Hepatocyte (in vitro differentiated cells): Measurements from ENCODE around the gene ROR2. TPM values are rescaled to one million over a fixed set of nuclear protein-coding genes. Genes with fewer than 3 reads are reported as not detected.

Experiments
- DNase-seq: peaks from one replicate; pipeline ENCODE4 v3.0.0-alpha.2; 2016; ENCODE audit warnings: low spot score
- H2AFZ ChIP-seq: fragments of 200-600 bp; sonication (generic); 2 replicates; pipeline ENCODE4 v1.6.0; 2016; ENCODE audit warnings: antibody characterized with exemption, mild to moderate bottlenecking
- H3K27ac ChIP-seq: fragments of 200-600 bp; sonication (generic); 2 replicates; pipeline ENCODE4 v1.5.1; 2016; ENCODE audit warnings: mild to moderate bottlenecking
- H3K27me3 ChIP-seq: fragments of 200-600 bp; sonication (generic); 2 replicates; pipeline ENCODE4 v1.6.1; 2016
- H3K36me3 ChIP-seq: fragments of 200-600 bp; sonication (generic); replicated peaks from 2 replicates; pipeline ENCODE4 v1.5.1; 2016; ENCODE audit warnings: low read depth; ENCODE audit not compliant: insufficient read depth
- H3K4me1 ChIP-seq: fragments of 200-600 bp; sonication (generic); 2 replicates; pipeline ENCODE4 v1.5.1; 2016; ENCODE audit warnings: mild to moderate bottlenecking, moderate library complexity; ENCODE audit not compliant: insufficient read depth
- H3K4me2 ChIP-seq: fragments of 200-600 bp; sonication (generic); 2 replicates; pipeline ENCODE4 v1.6.0; 2016
- H3K4me3 ChIP-seq: fragments of 200-600 bp; sonication (generic); 2 replicates; pipeline ENCODE4 v1.5.1; 2016; ENCODE audit warnings: mild to moderate bottlenecking
- H3K79me2 ChIP-seq: fragments of 200-600 bp; sonication (generic); 2 replicates; pipeline ENCODE4 v1.6.0; 2017; ENCODE audit warnings: mild to moderate bottlenecking
- H3K9me2 ChIP-seq: fragments of 200-600 bp; sonication (generic); replicated peaks from 2 replicates; pipeline ENCODE4 v1.6.0; 2017; ENCODE audit warnings: mild to moderate bottlenecking; ENCODE audit not compliant: insufficient read depth
- H3K9me3 ChIP-seq: fragments of 200-600 bp; sonication (generic); 2 replicates; pipeline ENCODE4 v1.5.1; 2016; ENCODE audit warnings: low read depth, mild to moderate bottlenecking
- H4K20me1 ChIP-seq: fragments of 200-600 bp; sonication (generic); 2 replicates; pipeline ENCODE4 v1.6.0; 2016; ENCODE audit warnings: mild to moderate bottlenecking; ENCODE audit not compliant: insufficient read depth, poor library complexity, severe bottlenecking
- EZH2 ChIP-seq: fragments of 200-600 bp; sonication (generic); IDR thresholded peaks from 2 replicates; pipeline ENCODE4 v1.6.1; 2016; ENCODE audit warnings: antibody characterized with exemption, mild to moderate bottlenecking, borderline replicate concordance
- EZH2phosphoT487 ChIP-seq: fragments of 200-600 bp; sonication (generic); IDR thresholded peaks from one replicate; pipeline ENCODE4 v1.6.1; 2018; ENCODE audit warnings: antibody characterized with exemption, mild to moderate bottlenecking, low read depth, moderate library complexity; ENCODE audit not compliant: unreplicated experiment, severe bottlenecking
- WGBS: methylation state at CpG from one replicate; pipeline ENCODE4 v1.1.6; 2016; ENCODE audit warnings: low lambda C conversion rate; ENCODE audit errors: missing lambda C conversion rate; 5-methylcytosine and 5-hydroxymethylcytosine counted together
- polyA plus RNA-seq: library from polyadenylated mRNA; unstranded; fragments of >200 nt; fragmentation: Nextera tagmentation; extraction: Ambion mirVana; gene quantifications from 2 replicates; pipeline ENCODE4 v1.2.1, GENCODE V29; 2016
- total RNA-seq: library from RNA; depleted of rRNA; stranded (reverse); fragments of >200 nt; gene quantifications from 2 replicates; pipeline ENCODE4 v1.2.3, GENCODE V29; 2014
- TF ChIP-seq, protein P1 (sequence below): fragments of 200-600 bp; sonication (generic); IDR thresholded peaks from 2 replicates; pipeline ENCODE4 v1.5.1; 2016; ENCODE audit warnings: antibody characterized with exemption, mild to moderate bottlenecking; ENCODE audit not compliant: poor library complexity

ROR2 gene
- total and polyA plus RNA-seq, 2 experiments from 2014 or later: 25.6 to 29.5 TPM

DNA sequence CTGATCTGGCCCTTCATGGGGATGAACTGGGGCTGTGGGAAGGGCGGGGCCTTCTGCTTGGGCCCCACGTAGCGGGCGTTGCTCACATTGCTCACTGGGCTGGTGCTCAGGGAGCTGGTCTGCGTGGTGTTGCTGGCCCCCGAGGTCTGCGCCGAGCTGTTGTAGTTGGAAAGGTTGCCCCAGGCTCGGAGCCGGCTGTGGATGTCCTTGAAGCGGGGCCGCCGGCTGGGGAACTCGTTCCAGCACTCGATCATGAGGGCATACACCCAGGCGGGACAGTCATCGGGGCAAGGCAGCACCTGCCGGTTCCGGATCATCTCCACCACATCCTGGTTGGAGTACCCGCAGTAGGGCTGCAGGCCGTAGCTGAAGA lies 226.0 kb downstream of the ROR2 start:
- no peaks in the 10 kb centered on the region for H3K27me3 ChIP-seq
- H3K4me1 ChIP-seq: no peaks in the 10 kb centered on the region
- H2AFZ ChIP-seq: no peak overlapping the region
- WGBS: 98% methylated on average over 21 of the region's 21 CpGs
- no peaks in the 10 kb centered on the region for H3K9me2 ChIP-seq
- no peak for DNase-seq
- H4K20me1 ChIP-seq: no peaks in the 10 kb centered on the region
- no peaks in the 10 kb centered on the region for H3K79me2 ChIP-seq
- no peak overlapping the region for H3K4me3 ChIP-seq
- H3K9me3 ChIP-seq: no peaks in the 10 kb centered on the region
- H3K27ac ChIP-seq: no peak overlapping the region
- no peaks in the 10 kb centered on the region for H3K36me3 ChIP-seq
- TF ChIP-seq EZH2 (no peak), EZH2phosphoT487 (no peak)
- TF ChIP-seq, protein P1, sequence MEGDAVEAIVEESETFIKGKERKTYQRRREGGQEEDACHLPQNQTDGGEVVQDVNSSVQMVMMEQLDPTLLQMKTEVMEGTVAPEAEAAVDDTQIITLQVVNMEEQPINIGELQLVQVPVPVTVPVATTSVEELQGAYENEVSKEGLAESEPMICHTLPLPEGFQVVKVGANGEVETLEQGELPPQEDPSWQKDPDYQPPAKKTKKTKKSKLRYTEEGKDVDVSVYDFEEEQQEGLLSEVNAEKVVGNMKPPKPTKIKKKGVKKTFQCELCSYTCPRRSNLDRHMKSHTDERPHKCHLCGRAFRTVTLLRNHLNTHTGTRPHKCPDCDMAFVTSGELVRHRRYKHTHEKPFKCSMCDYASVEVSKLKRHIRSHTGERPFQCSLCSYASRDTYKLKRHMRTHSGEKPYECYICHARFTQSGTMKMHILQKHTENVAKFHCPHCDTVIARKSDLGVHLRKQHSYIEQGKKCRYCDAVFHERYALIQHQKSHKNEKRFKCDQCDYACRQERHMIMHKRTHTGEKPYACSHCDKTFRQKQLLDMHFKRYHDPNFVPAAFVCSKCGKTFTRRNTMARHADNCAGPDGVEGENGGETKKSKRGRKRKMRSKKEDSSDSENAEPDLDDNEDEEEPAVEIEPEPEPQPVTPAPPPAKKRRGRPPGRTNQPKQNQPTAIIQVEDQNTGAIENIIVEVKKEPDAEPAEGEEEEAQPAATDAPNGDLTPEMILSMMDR: no peak
- H3K4me2 ChIP-seq: no peak overlapping the region

DNA sequence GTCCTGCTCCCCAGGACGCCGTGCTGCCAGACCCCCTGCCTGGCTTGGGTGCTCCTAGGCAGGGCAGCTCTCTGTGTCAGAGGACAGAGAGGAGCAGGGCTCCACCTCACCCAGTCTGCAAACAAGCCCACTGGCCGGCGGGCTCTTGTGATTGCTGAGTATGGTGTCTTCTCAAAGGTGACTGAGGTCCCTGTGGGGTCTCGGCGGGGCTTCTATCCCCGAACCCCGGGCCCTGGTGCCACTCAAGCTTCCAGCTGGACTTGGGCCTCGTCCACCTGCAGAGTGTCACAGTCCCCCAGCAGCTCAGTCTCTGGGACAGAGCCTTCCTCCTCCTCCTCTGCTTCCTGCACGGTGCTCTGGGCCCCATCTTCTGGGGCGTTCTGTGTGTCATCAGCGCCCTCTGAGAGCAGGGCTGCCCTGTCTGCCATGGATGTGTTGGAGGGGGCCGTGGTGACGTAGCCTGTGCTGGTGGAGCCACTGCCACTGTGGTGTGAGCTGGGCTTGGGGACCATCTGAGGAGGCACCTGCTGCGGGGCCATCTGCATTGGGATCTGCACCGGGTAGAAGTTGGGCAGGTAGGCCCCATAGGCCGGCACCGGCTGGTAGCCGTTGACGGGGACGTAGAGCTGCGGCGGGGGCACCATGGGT lies 226.5 kb downstream of the ROR2 start:
- no peak for DNase-seq
- Histone ChIP-seq H3K4me1 (no peaks in the 10 kb centered on the region), H3K4me3 (no peak overlapping the region), H4K20me1 (no peaks in the 10 kb centered on the region), H3K27ac (no peak overlapping the region), H3K27me3 (no peaks in the 10 kb centered on the region), H3K9me3 (no peaks in the 10 kb centered on the region), H3K36me3 (no peaks in the 10 kb centered on the region), H2AFZ (no peak overlapping the region), H3K79me2 (no peaks in the 10 kb centered on the region), H3K4me2 (no peak overlapping the region), H3K9me2 (no peaks in the 10 kb centered on the region)
- 98% methylated on average over 23 of the region's 23 CpGs for whole genome bisulfite sequencing
- TF ChIP-seq EZH2: no peak
- TF ChIP-seq, protein P1: no peak
- TF ChIP-seq EZH2phosphoT487: no peak

DNA sequence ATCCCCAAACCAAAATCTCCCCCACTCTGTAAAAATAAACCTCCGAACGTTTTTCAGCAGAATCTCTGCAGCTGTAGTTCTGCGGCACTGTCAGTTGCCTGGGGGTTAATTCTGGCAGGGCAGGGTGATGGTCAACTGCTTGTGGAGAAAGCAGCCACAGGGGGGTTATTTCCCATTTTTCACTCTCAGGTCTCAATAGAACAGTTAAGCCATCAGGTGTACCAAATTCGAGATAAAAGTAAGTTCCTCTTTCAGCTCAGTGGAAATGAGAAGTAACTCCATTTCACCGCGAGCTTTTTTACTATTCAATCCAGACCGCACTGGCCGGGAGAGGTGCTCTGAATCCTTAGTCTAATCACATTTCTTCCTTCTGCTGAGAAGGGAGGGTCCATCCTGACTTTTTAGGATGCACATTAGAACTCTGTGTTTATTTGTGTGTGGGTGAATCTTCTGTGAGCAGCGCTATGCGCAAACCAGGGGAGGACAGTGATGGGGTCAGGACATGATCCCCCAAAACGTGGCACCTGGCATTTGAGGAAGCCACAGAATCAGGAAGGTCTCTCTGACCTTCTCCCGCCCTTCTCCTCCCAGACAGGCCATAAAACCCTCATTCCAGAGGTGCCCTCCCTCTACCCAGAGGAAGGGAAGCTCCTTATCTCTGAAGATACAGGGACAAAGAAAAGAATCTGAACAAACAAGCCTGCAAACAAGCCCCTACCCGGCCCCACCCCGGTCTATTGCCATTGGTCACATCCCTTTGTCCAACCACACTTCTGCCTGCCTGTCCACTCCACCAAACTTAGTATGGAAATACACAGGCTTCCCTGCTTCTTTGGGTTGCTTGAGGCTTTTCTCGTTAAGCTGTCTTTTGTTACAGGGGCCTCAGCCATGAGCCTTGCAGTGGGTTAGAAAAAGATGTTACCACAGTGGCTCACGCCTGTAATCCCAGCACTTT lies 229.0 kb downstream of the ROR2 start:
- Histone ChIP-seq H3K27ac (no peak overlapping the region), H4K20me1 (no peaks in the 10 kb centered on the region), H3K27me3 (no peaks in the 10 kb centered on the region), H3K4me1 (no peaks in the 10 kb centered on the region), H3K4me2 (no peak overlapping the region), H3K36me3 (no peaks in the 10 kb centered on the region), H2AFZ (no peak overlapping the region), H3K4me3 (no peak overlapping the region), H3K9me3 (no peaks in the 10 kb centered on the region), H3K9me2 (no peaks in the 10 kb centered on the region), H3K79me2 (no peaks in the 10 kb centered on the region)
- 62% methylated on average over 16 of the region's 16 CpGs for WGBS
- TF ChIP-seq EZH2: no peak
- TF ChIP-seq, protein P1: no peak
- TF ChIP-seq EZH2phosphoT487: no peak
- DNase-seq: no peak
